Measurements from ENCODE around the gene HINFP.
"Not testable (repeated sequence)": the region's sequence is repeated elsewhere in the genome, so short reads cannot be mapped to it uniquely, and the experiment has no call there.

Gene HINFP

GRCh38 chr11:119118227-119118626, 3.2 kb upstream of the HINFP start:
- no peak for DNase-seq

- no peak for DNase-seq
Measured at GRCh38 chr11:119118946-119119345, 2.4 kb upstream of the HINFP start.

- no peak for DNase-seq
Measured at GRCh38 chr11:119120639-119121007, 757 bp upstream of the HINFP start.

GRCh38 chr11:119121811-119122124, 388 bp downstream of the HINFP start:
- no peak for DNase-seq

- no peak for DNase-seq
Measured at GRCh38 chr11:119125821-119126220, 4.4 kb downstream of the HINFP start.

GRCh38 chr11:119126675-119127268, 5.4 kb downstream of the HINFP start:
- no peak for DNase-seq

- DNase-seq = no peak
Measured at GRCh38 chr11:119130662-119131061, 9.3 kb downstream of the HINFP start.

- no peak for DNase-seq
Measured at GRCh38 chr11:119134389-119134978, 13.1 kb downstream of the HINFP start.

GRCh38 chr11:119139276-119139675, 17.9 kb downstream of the HINFP start:
- not testable (repeated sequence) for DNase-seq

GRCh38 chr11:119144825-119145486, 23.6 kb downstream of the HINFP start:
- peak; percentile 62 for DNase-seq

- DNase-seq = no peak
Measured at GRCh38 chr11:119145551-119145950, 24.2 kb downstream of the HINFP start.

- peak; percentile 83 for DNase-seq
Measured at GRCh38 chr11:119147604-119148333, 26.4 kb downstream of the HINFP start.

- DNase-seq = no peak
Measured at GRCh38 chr11:119148720-119149017, 27.3 kb downstream of the HINFP start.

GRCh38 chr11:119149018-119149785, 27.8 kb downstream of the HINFP start, which contains the start of gene ABCG4:
Gene ABCG4 (plus strand): TSS chr11:119149052. CDS start chr11:119149966, 914 bp downstream.
- DNase-seq = no peak

- DNase-seq = no peak
Measured at GRCh38 chr11:119149786-119150275, 28.5 kb downstream of the HINFP start.

- DNase-seq = no peak
Measured at GRCh38 chr11:119152043-119152442, 30.7 kb downstream of the HINFP start.

GRCh38 chr11:119152604-119153003, 31.2 kb downstream of the HINFP start:
- no peak for DNase-seq

- no peak for DNase-seq
Measured at GRCh38 chr11:119153049-119153818, 31.9 kb downstream of the HINFP start.

GRCh38 chr11:119154178-119154577, 32.8 kb downstream of the HINFP start:
- DNase-seq = no peak

GRCh38 chr11:119155733-119156492, 34.5 kb downstream of the HINFP start:
- DNase-seq = no peak

- no peak for DNase-seq
Measured at GRCh38 chr11:119156496-119156895, 35.1 kb downstream of the HINFP start.

GRCh38 chr11:119157063-119157462, 35.7 kb downstream of the HINFP start:
- no peak for DNase-seq
